ENCODE results near the gene PACS1.

Gene PACS1

GRCh38 chr11:66219846-66220565 lies 149.9 kb downstream of the PACS1 start:
- H3K4me1 ChIP-seq (ENCODE audit: insufficient read depth, low read length, severe bottlenecking): peaks cover 9% of the 10 kb centered on the region
- H2AFZ ChIP-seq (ENCODE audit: low read length): no peak overlapping the region
- H3K79me2 ChIP-seq (ENCODE audit: insufficient read depth, low read length): no peaks in the 10 kb centered on the region
- H3F3A ChIP-seq (ENCODE audit: insufficient read depth, low read length): no peaks in the 10 kb centered on the region
- peaks cover 68% of the 10 kb centered on the region for H3K36me3 ChIP-seq (ENCODE audit: insufficient read depth, low read length)
- no peak overlapping the region for H3K27ac ChIP-seq (ENCODE audit: low read depth, low read length, poor library complexity, severe bottlenecking)
- H3K27me3 ChIP-seq (ENCODE audit: insufficient read depth, low read length): no peaks in the 10 kb centered on the region
- H3K9ac ChIP-seq (ENCODE audit: low read length): no peak overlapping the region
- H3K9me3 ChIP-seq (ENCODE audit: low read length): no peaks in the 10 kb centered on the region
- TF ChIP-seq CTCF (IDR thresholded peaks at IDR 0.05; ENCODE audit: low read length) (no peak), EZH2 (IDR thresholded peaks at IDR 0.05; ENCODE audit: borderline replicate concordance, low read length) (no peak)
- H3K4me3 ChIP-seq (ENCODE audit: low read depth, low read length, poor library complexity, severe bottlenecking): no peak overlapping the region
- H3K4me2 ChIP-seq (ENCODE audit: low read length): no peak overlapping the region
- H3K9me2 ChIP-seq (ENCODE audit: low read depth, low read length): no peaks in the 10 kb centered on the region
- no peaks in the 10 kb centered on the region for H4K20me1 ChIP-seq (ENCODE audit: insufficient read depth, low read length)

GRCh38 chr11:66220566-66220935 lies 150.5 kb downstream of the PACS1 start:
- Histone ChIP-seq H4K20me1 (ENCODE audit: insufficient read depth, low read length) (no peaks in the 10 kb centered on the region), H2AFZ (ENCODE audit: low read length) (no peak overlapping the region), H3K4me3 (ENCODE audit: low read depth, low read length, poor library complexity, severe bottlenecking) (no peak overlapping the region), H3K79me2 (ENCODE audit: insufficient read depth, low read length) (no peaks in the 10 kb centered on the region), H3K9me3 (ENCODE audit: low read length) (no peaks in the 10 kb centered on the region), H3K4me2 (ENCODE audit: low read length) (no peak overlapping the region), H3K36me3 (ENCODE audit: insufficient read depth, low read length) (peaks cover 73% of the 10 kb centered on the region), H3K4me1 (ENCODE audit: insufficient read depth, low read length, severe bottlenecking) (peaks cover 9% of the 10 kb centered on the region), H3F3A (ENCODE audit: insufficient read depth, low read length) (no peaks in the 10 kb centered on the region), H3K9ac (ENCODE audit: low read length) (no peak overlapping the region), H3K27me3 (ENCODE audit: insufficient read depth, low read length) (no peaks in the 10 kb centered on the region), H3K27ac (ENCODE audit: low read depth, low read length, poor library complexity, severe bottlenecking) (no peak overlapping the region), H3K9me2 (ENCODE audit: low read depth, low read length) (no peaks in the 10 kb centered on the region)
- TF ChIP-seq CTCF (IDR thresholded peaks at IDR 0.05; ENCODE audit: low read length) (no peak), EZH2 (IDR thresholded peaks at IDR 0.05; ENCODE audit: borderline replicate concordance, low read length) (no peak)

GRCh38 chr11:66221012-66221411 lies 150.9 kb downstream of the PACS1 start:
- no peaks in the 10 kb centered on the region for H3F3A ChIP-seq (ENCODE audit: insufficient read depth, low read length)
- H3K36me3 ChIP-seq (ENCODE audit: insufficient read depth, low read length): peaks cover 72% of the 10 kb centered on the region
- no peaks in the 10 kb centered on the region for H3K9me2 ChIP-seq (ENCODE audit: low read depth, low read length)
- no peak overlapping the region for H3K4me3 ChIP-seq (ENCODE audit: low read depth, low read length, poor library complexity, severe bottlenecking)
- H3K4me2 ChIP-seq (ENCODE audit: low read length): no peak overlapping the region
- H3K4me1 ChIP-seq (ENCODE audit: insufficient read depth, low read length, severe bottlenecking): peaks cover 9% of the 10 kb centered on the region
- H4K20me1 ChIP-seq (ENCODE audit: insufficient read depth, low read length): no peaks in the 10 kb centered on the region
- no peak overlapping the region for H2AFZ ChIP-seq (ENCODE audit: low read length)
- no peaks in the 10 kb centered on the region for H3K79me2 ChIP-seq (ENCODE audit: insufficient read depth, low read length)
- H3K9ac ChIP-seq (ENCODE audit: low read length): no peak overlapping the region
- no peaks in the 10 kb centered on the region for H3K9me3 ChIP-seq (ENCODE audit: low read length)
- TF ChIP-seq CTCF (IDR thresholded peaks at IDR 0.05; ENCODE audit: low read length) (no peak), EZH2 (IDR thresholded peaks at IDR 0.05; ENCODE audit: borderline replicate concordance, low read length) (no peak)
- H3K27ac ChIP-seq (ENCODE audit: low read depth, low read length, poor library complexity, severe bottlenecking): no peak overlapping the region
- no peaks in the 10 kb centered on the region for H3K27me3 ChIP-seq (ENCODE audit: insufficient read depth, low read length)

Measured in OCI-LY1 (cell line).